Measurements from ENCODE around the gene DZANK1. TPM values are rescaled to one million over a fixed set of nuclear protein-coding genes. Genes with fewer than 3 reads are reported as not detected.

Gene DZANK1
- total and polyA plus RNA-seq, 9 of the 15 experiments (the other 6 are each of a cell fraction or from before 2014, with no cell fraction given): 0.04 to 0.18 (median 0.11) TPM; not detected in 2

DNA sequence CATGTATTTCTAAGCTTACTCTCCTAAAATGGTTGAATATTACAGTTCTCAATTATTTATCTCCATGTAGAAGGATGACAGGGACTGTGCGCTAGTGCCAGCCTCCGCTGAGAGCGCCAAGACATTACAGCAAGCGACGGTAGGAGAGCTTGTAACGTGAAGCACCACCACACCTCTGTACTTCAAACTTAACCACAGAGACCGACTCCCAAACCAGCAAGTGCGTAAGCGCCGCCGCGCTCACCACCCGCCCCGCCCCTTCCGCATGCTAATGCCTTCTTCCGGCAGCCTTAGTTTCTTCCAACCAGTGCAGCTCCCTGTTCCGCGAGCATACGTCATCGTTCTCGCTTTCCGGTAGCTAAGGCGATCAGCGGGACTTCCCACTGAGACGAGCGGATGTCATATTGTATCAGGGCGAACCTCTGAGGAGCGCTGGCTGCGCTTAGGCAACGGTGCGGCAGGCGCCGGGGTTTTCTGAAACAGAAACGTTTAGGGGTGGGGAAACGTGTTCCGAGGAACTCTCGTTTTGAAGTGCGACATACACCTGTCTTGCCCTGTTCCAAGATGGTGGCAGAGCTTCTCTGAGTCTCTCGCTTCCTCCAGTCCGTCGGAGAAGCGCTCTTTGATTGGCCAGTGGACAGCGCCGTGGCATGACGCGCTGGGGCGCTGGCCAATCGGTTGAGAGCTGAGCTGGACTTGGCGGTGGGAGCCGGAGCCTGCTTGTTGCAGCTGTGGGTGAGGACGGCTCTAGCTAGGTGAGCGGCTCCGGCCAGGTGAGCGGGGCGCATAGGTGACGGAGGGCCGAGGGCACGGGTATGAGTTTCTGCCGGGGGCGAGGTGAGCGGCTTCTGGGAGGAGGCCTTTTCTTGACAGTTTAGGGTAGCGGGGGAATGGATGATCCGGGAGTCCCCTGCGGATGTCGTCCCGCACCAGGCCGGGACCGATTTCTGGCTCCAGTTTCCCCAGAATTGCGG, 40.7 kb upstream of the DZANK1 start, which contains the start of gene SEC23B (continued):
- no peak for TF ChIP-seq ELK1 (CRISPR knock-in tag; IDR thresholded peaks at IDR 0.05)
- TF ChIP-seq ILF3 (IDR thresholded peaks at IDR 0.05; ENCODE audit: borderline replicate concordance): no peak
- TF ChIP-seq CBFB (CRISPR knock-in tag; IDR thresholded peaks at IDR 0.05): no peak
- peak; percentile 94 for TF ChIP-seq HNRNPLL (IDR thresholded peaks at IDR 0.05; ENCODE audit: low read depth, low read length, poor library complexity, severe bottlenecking)
- no peak for TF ChIP-seq CEBPZ (IDR thresholded peaks at IDR 0.05; ENCODE audit: borderline replicate concordance, low read depth, low read length)
- no peak for TF ChIP-seq SETDB1 (IDR thresholded peaks at IDR 0.05; ENCODE audit: low read length)
- TF ChIP-seq BCL6 (CRISPR knock-in tag; IDR thresholded peaks at IDR 0.05): no peak
- TF ChIP-seq TCF15 (CRISPR knock-in tag; IDR thresholded peaks at IDR 0.05): no peak
- TF ChIP-seq DNMT1 (IDR thresholded peaks at IDR 0.05): no peak
- 0 out of 2 replicates have a peak, but pooled peaks have one; percentile 5 for TF ChIP-seq FOSL1 (tag; conservative IDR thresholded peaks at IDR 0.05)
- no peak for TF ChIP-seq TCFL5 (CRISPR knock-in tag; conservative IDR thresholded peaks at IDR 0.05)
- no peak for TF ChIP-seq KAT8 (IDR thresholded peaks at IDR 0.05; ENCODE audit: low read depth)
- TF ChIP-seq TCF7 (IDR thresholded peaks at IDR 0.05; ENCODE audit: borderline replicate concordance): no peak
- peak; percentile 66 for TF ChIP-seq HCFC1 (IDR thresholded peaks at IDR 0.05; ENCODE audit: low read depth, low read length)
- TF ChIP-seq XRCC4 (IDR thresholded peaks at IDR 0.05; ENCODE audit: extremely low read depth, insufficient read depth, insufficient read length): no peak
- TF ChIP-seq JUNB (CRISPR knock-in tag; conservative IDR thresholded peaks at IDR 0.05): no peak
- TF ChIP-seq JUN (IDR thresholded peaks at IDR 0.05; ENCODE audit: borderline replicate concordance, low read depth, low read length): no peak
- no peak for TF ChIP-seq JUN (CRISPR knock-in tag; IDR thresholded peaks at IDR 0.05; ENCODE audit: borderline replicate concordance)
- TF ChIP-seq SLC30A9 (CRISPR knock-in tag; IDR thresholded peaks at IDR 0.05): no peak
